ENCODE results near the gene POLE.
A peak's percentile ranks its signal among the peaks of the same experiment; 100 is the strongest.

Gene POLE

GRCh38 chr12:132669166-132669879 is 17.8 kb downstream of the POLE start:
- H3K36me3 ChIP-seq (ENCODE audit: control insufficient read depth in 4 of 4, insufficient read depth in 4 of 4, low read length in 3 of 4): peaks cover 19 to 85% (median 52%) of the 10 kb centered on the region in 4 experiments
- H3K4me3 ChIP-seq (ENCODE audit: control insufficient read depth in 1 of 7, extremely low read depth in 1 of 7, insufficient read depth in 4 of 7, low read depth in 2 of 7, low read length in 6 of 7): no peak overlapping the region
- ChIA-PET POLR2A (no interaction called here), CTCF (interaction anchor here (1.0 kb wide), 1 partner anchor 12 kb away, joined by 3 read pairs; no protein-coding TSS in a partner anchor)
- no peaks in the 10 kb centered on the region for H3K9me3 ChIP-seq (ENCODE audit: control extremely low read depth in 1 of 5, control insufficient read depth in 4 of 5, insufficient read depth in 2 of 5, low read depth in 1 of 5, low read length in 4 of 5)
- over 99% methylated on average over 17 of the region's 17 CpGs for WGBS (ENCODE audit: insufficient coverage)
- H3K4me1 ChIP-seq (ENCODE audit: control extremely low read depth in 1 of 4, control insufficient read depth in 4 of 4, insufficient read depth in 4 of 4, low read length in 3 of 4): peaks cover 2 to 17% (median 10%) of the 10 kb centered on the region in 4 experiments
- H3K27ac ChIP-seq (ENCODE audit: insufficient read depth in 1 of 2, low read depth in 1 of 2, low read length in 2 of 2, poor library complexity in 1 of 2, severe bottlenecking in 2 of 2): no peak overlapping the region
- no peaks in the 10 kb centered on the region for H3K27me3 ChIP-seq (replicated peaks in 2 of 5; ENCODE audit: control insufficient read depth in 4 of 5, insufficient read depth in 5 of 5, low read length in 4 of 5)
- DNase-seq: no peak

DNA sequence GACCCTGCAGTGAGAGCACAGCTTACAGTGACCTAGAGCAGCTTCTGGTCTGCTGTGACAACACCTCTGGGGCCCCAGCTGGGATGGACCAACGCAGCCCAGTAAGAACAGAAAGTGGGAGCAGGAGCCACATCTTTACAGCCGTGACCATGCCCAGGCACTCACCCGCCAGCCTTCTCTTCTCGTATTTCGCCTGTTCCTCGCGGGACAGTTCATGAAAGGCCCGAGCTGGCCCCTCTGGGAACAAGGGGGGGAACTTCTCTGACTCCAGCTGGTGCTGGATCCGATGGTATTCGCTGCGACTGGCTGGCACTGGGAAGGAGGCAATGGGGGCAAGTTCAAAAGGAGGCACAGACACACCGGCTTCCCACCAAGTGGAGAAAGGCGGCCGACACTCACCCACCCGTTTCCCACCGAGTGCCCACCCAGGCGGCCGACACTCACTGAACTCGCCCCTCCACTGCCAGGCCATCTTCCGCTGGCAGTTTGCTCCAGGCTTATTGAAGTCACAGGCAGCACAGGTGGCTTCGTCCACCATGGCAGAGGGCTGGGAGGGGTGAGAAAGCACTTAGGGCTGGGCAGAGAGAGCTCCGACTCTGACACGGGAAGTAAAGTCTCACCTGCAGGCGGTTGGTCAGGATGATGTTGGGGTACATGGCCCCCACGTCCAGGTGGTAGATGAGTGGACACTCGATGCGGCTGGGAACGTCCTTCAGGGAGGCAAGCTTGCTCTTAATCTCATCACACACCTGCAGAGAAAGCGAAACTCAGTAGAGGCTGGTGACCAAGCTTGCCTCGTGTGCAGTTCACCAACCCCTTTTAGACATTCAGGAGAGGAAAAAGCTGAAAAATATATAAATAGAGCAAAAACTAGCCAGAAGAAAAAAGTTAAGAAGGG is 18.7 kb downstream of the POLE start:
- H3K27me3 ChIP-seq (replicated peaks in 2 of 5; ENCODE audit: control insufficient read depth in 4 of 5, insufficient read depth in 5 of 5, low read length in 4 of 5): no peaks in the 10 kb centered on the region
- DNase-seq: no peak
- CTCF ChIA-PET: interaction anchor here (1.0 kb wide), 1 partner anchor 11 kb away, joined by 3 read pairs; no protein-coding TSS in a partner anchor
- H3K4me3 ChIP-seq (ENCODE audit: control insufficient read depth in 1 of 7, extremely low read depth in 1 of 7, insufficient read depth in 4 of 7, low read depth in 2 of 7, low read length in 6 of 7): no peak overlapping the region
- H3K36me3 ChIP-seq (ENCODE audit: control insufficient read depth in 4 of 4, insufficient read depth in 4 of 4, low read length in 3 of 4): peaks cover 18 to 84% (median 48%) of the 10 kb centered on the region in 4 experiments
- no peak overlapping the region for H3K27ac ChIP-seq (ENCODE audit: insufficient read depth in 1 of 2, low read depth in 1 of 2, low read length in 2 of 2, poor library complexity in 1 of 2, severe bottlenecking in 2 of 2)
- H3K9me3 ChIP-seq (ENCODE audit: control extremely low read depth in 1 of 5, control insufficient read depth in 4 of 5, insufficient read depth in 2 of 5, low read depth in 1 of 5, low read length in 4 of 5): no peaks in the 10 kb centered on the region
- WGBS (ENCODE audit: insufficient coverage): over 99% methylated on average over 29 of the region's 30 CpGs
- H3K4me1 ChIP-seq (ENCODE audit: control extremely low read depth in 1 of 4, control insufficient read depth in 4 of 4, insufficient read depth in 4 of 4, low read length in 3 of 4): peaks cover 2 to 26% (median 19%) of the 10 kb centered on the region in 4 experiments
- POLR2A ChIA-PET: no interaction called here

DNA sequence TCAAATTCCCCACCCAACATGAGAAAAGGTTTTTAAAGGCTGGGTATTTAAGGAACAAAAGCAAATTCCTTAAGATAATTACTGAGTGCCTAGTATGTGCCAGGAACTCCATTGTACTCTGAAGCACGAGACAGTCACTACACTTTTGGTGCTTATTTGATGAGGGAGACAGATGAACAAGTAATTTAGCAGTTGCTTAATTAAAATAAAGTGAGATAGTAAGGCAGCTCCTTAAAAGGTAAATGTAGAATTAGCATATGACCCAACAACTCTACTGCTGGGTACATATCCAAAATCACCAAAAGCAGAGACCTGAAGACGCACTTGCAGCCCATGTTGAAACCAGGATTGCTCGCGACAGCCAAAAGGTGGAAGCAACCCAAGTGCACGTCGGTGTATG is 21.3 kb downstream of the POLE start:
- ChIA-PET POLR2A (no interaction called here), CTCF (interaction anchor here (1.0 to 1.3 kb wide), 2 partner anchors 11 to 44 kb away, joined by 4 read pairs; no protein-coding TSS in a partner anchor)
- Histone ChIP-seq H3K4me1 (ENCODE audit: control extremely low read depth in 1 of 4, control insufficient read depth in 4 of 4, insufficient read depth in 4 of 4, low read length in 3 of 4) (peaks cover 2 to 52% (median 45%) of the 10 kb centered on the region in 4 experiments), H3K9me3 (ENCODE audit: control extremely low read depth in 1 of 5, control insufficient read depth in 4 of 5, insufficient read depth in 2 of 5, low read depth in 1 of 5, low read length in 4 of 5) (no peaks in the 10 kb centered on the region), H3K27ac (ENCODE audit: insufficient read depth in 1 of 2, low read depth in 1 of 2, low read length in 2 of 2, poor library complexity in 1 of 2, severe bottlenecking in 2 of 2) (no peak overlapping the region), H3K36me3 (ENCODE audit: control insufficient read depth in 4 of 4, insufficient read depth in 4 of 4, low read length in 3 of 4) (peaks cover 4 to 90% (median 34%) of the 10 kb centered on the region in 4 experiments), H3K27me3 (replicated peaks in 2 of 5; ENCODE audit: control insufficient read depth in 4 of 5, insufficient read depth in 5 of 5, low read length in 4 of 5) (no peaks in the 10 kb centered on the region), H3K4me3 (ENCODE audit: control insufficient read depth in 1 of 7, extremely low read depth in 1 of 7, insufficient read depth in 4 of 7, low read depth in 2 of 7, low read length in 6 of 7) (no peak overlapping the region)
- no peak for DNase-seq
- WGBS (ENCODE audit: insufficient coverage): 100% methylated on average over 4 of the region's 6 CpGs

GRCh38 chr12:132665149-132665491 is 22.0 kb downstream of the POLE start:
- H3K4me3 ChIP-seq (ENCODE audit: control insufficient read depth in 1 of 7, extremely low read depth in 1 of 7, insufficient read depth in 4 of 7, low read depth in 2 of 7, low read length in 6 of 7): no peak overlapping the region
- H3K27ac ChIP-seq (ENCODE audit: insufficient read depth in 1 of 2, low read depth in 1 of 2, low read length in 2 of 2, poor library complexity in 1 of 2, severe bottlenecking in 2 of 2): no peak overlapping the region
- ChIA-PET POLR2A (no interaction called here), CTCF (interaction anchor here (1.0 to 1.5 kb wide), 3 partner anchors 12 to 45 kb away, joined by 3 to 4 read pairs (median 4); no protein-coding TSS in a partner anchor)
- no peak for DNase-seq
- WGBS (ENCODE audit: insufficient coverage): 99% methylated on average over 10 of the region's 13 CpGs
- no peaks in the 10 kb centered on the region for H3K27me3 ChIP-seq (replicated peaks in 2 of 5; ENCODE audit: control insufficient read depth in 4 of 5, insufficient read depth in 5 of 5, low read length in 4 of 5)
- peaks cover 2 to 59% (median 52%) of the 10 kb centered on the region in 4 experiments for H3K4me1 ChIP-seq (ENCODE audit: control extremely low read depth in 1 of 4, control insufficient read depth in 4 of 4, insufficient read depth in 4 of 4, low read length in 3 of 4)
- peaks cover 2 to 94% (median 36%) of the 10 kb centered on the region in 4 experiments for H3K36me3 ChIP-seq (ENCODE audit: control insufficient read depth in 4 of 4, insufficient read depth in 4 of 4, low read length in 3 of 4)
- H3K9me3 ChIP-seq (ENCODE audit: control extremely low read depth in 1 of 5, control insufficient read depth in 4 of 5, insufficient read depth in 2 of 5, low read depth in 1 of 5, low read length in 4 of 5): no peaks in the 10 kb centered on the region

- Histone ChIP-seq H3K4me3 (ENCODE audit: control insufficient read depth in 1 of 7, extremely low read depth in 1 of 7, insufficient read depth in 4 of 7, low read depth in 2 of 7, low read length in 6 of 7) (peak overlapping the region in 3 of 7 experiments; percentile 10 to 29 (median 29)), H3K27ac (ENCODE audit: insufficient read depth in 1 of 2, low read depth in 1 of 2, low read length in 2 of 2, poor library complexity in 1 of 2, severe bottlenecking in 2 of 2) (no peak overlapping the region), H3K4me1 (ENCODE audit: control extremely low read depth in 1 of 4, control insufficient read depth in 4 of 4, insufficient read depth in 4 of 4, low read length in 3 of 4) (peaks cover 2 to 65% (median 58%) of the 10 kb centered on the region in 4 experiments), H3K27me3 (replicated peaks in 2 of 5; ENCODE audit: control insufficient read depth in 4 of 5, insufficient read depth in 5 of 5, low read length in 4 of 5) (no peaks in the 10 kb centered on the region), H3K9me3 (ENCODE audit: control extremely low read depth in 1 of 5, control insufficient read depth in 4 of 5, insufficient read depth in 2 of 5, low read depth in 1 of 5, low read length in 4 of 5) (no peaks in the 10 kb centered on the region), H3K36me3 (ENCODE audit: control insufficient read depth in 4 of 4, insufficient read depth in 4 of 4, low read length in 3 of 4) (peaks cover 2 to 96% (median 33%) of the 10 kb centered on the region in 4 experiments)
- ChIA-PET POLR2A (interaction anchor here (1.2 kb wide), 1 partner anchor 46 kb away, joined by 4 read pairs; the partner anchor contains the start of gene PGAM5), CTCF (interaction anchor here (1.0 to 1.9 kb wide), 5 partner anchors 12 to 45 kb away, joined by 3 to 8 read pairs (median 4); no protein-coding TSS in a partner anchor)
- DNase-seq: no peak
- WGBS (ENCODE audit: insufficient coverage): 91% methylated on average over 12 of the region's 21 CpGs
These were observed 22.7 kb downstream of the POLE start for GRCh38 chr12:132664206-132665148.
